ENCODE data around the gene NOS1AP. TPM values are rescaled to one million over a fixed set of nuclear protein-coding genes. Genes with fewer than 3 reads are reported as not detected.

Gene NOS1AP
- total RNA-seq, 1 donor from 2014 or later, result not detected

- intact Hi-C loops (cut with micrococcal nuclease), result no loop called here
These were observed 290.9 kb downstream of the NOS1AP start for GRCh38 chr1:162360237-162360873.

DNA sequence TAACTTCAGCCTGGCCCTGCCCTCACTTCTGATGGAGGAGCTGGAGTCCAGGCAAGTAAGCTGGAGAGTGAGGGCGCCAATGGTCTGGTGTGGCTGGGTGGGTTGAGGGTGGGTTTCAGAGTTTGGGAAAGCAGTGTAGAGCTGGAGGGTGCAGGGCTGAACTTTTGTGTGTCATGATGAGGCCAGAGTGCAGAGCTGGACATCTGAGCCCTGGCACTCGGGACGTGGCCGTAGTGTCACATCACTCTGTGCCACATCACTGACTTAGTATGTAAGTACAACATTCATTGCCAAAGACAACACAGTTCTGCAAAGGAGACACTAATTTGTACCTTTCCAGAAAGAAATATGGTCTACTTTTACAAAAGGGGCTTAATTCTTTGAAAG, 291.4 kb downstream of the NOS1AP start:
- intact Hi-C loops (cut with micrococcal nuclease), result no loop called here

GRCh38 chr1:162361349-162361748, 291.9 kb downstream of the NOS1AP start:
- intact Hi-C loops (cut with micrococcal nuclease), result no loop called here

- intact Hi-C loops (cut with micrococcal nuclease), result no loop called here
These were observed 294.3 kb downstream of the NOS1AP start for GRCh38 chr1:162363823-162364222.

- intact Hi-C loops (cut with micrococcal nuclease), result no loop called here
These were observed 295.0 kb downstream of the NOS1AP start for GRCh38 chr1:162364498-162364897.

- intact Hi-C loops (cut with micrococcal nuclease), result no loop called here
These were observed 296.0 kb downstream of the NOS1AP start for GRCh38 chr1:162365284-162366020.

DNA sequence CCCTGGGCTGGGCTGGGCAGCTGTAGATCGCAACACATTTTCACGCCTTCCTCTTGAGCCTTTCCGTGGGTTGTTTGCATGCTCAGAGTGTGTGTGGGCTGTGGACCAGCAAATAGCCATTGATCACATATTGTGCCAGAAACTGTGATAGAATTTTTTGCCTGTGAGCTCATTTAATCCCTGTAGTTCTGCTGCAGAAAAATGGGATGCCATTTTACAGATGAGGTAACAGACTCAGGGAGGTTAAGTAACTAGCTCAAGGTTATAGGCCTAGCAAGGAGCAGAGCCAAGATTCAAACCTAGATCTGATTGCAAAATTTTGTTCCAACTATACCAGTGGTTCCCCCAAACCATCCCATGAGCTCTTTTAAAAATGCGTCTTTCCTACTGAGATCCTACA, 296.7 kb downstream of the NOS1AP start:
- intact Hi-C loops (cut with micrococcal nuclease), result no loop called here

DNA sequence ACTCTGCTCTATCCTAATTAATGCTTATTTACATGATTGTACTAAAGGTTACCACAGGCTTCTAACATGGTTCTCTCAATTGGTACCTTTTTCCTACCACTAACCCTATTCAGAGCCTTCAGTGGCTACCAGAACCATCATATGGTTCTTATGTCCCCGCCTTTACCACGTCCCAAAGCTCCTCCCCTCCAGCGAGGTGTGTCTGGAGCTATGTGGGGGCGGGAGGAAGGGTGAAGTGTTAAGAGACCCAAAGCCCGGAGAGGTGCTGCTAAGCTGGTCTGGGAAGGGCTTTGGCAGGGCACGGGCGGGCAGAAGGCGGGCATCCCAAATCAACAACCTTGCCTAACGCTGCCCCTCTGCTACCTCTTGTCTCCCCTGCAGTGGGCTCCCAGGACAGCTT, 297.2 kb downstream of the NOS1AP start:
- intact Hi-C loops (cut with micrococcal nuclease), result no loop called here

- intact Hi-C loops (cut with micrococcal nuclease), result no loop called here
These were observed 297.6 kb downstream of the NOS1AP start for GRCh38 chr1:162367073-162367472.

DNA sequence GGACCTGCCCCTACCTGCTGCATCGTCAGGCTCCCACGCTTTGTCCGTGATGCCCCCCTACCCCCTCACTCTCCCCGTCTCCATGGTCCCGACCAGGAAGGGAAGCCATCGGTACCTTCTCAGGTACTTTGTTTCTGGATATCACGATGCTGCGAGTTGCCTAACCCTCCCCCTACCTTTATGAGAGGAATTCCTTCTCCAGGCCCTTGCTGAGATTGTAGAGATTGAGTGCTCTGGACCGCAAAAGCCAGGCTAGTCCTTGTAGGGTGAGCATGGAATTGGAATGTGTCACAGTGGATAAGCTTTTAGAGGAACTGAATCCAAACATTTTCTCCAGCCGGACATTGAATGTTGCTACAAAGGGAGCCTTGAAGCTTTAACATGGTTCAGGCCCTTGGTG, 298.3 kb downstream of the NOS1AP start:
- intact Hi-C loops (cut with micrococcal nuclease), result no loop called here

DNA sequence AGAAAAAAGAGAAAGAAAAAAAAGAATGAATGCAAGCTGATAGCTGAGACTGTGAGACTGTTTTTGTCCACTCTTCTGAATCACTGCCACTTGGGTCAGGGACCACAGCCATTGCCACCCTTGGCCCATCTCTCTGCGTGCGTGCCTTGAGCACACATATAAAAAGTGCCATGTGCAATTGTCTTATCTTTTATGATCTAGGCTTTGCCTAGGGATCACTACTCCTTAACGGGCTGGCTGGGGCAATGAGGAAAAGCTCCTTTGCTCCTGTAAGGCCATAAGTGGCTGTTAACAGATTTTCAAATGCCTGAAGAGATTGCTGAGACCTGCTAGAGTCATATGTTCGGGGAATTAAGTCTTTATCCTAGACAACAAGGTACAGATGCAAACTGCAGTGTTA, 299.0 kb downstream of the NOS1AP start:
- intact Hi-C loops (cut with micrococcal nuclease), result no loop called here

- intact Hi-C loops (cut with micrococcal nuclease), result no loop called here
These were observed 300.1 kb downstream of the NOS1AP start for GRCh38 chr1:162369571-162369970.

DNA sequence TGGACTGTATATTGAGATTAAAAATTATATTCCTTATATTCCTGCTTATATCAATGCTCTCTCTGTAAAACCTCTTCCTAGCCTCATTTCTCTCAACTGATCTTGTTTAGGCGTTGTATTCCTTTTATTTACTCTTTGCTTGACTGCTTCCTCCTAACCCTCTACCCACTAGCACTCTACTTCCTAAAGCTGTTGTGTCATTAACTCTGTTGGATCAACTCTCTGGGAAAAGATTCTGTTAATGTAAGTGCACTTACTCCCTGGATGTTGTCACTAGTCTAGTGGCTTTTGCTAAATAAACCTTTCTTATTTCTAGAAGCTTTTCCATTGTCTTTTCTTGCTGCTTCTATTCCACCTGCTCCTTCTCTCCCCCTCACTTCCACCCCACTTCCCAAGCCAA, 300.7 kb downstream of the NOS1AP start:
- intact Hi-C loops (cut with micrococcal nuclease), result no loop called here

DNA sequence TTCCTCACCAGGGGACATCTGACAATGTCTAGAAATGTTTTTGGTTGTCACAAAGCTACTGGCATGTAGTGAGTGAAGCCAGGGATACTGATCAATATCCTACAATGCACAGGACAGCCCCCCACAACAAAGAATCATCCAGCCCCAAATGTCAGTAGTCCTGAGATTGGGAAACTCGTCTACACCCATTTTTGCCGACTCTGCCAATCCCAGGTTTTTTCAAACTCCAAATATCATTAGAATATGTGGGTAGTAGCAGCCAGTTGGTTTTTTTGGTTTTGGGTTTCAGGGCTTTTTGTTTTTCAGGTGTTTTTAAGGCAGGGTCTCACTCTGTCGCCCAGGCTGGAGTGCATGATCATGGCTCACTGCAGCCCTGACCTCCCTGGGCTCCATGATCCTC, 301.2 kb downstream of the NOS1AP start:
- intact Hi-C loops (cut with micrococcal nuclease), result no loop called here

DNA sequence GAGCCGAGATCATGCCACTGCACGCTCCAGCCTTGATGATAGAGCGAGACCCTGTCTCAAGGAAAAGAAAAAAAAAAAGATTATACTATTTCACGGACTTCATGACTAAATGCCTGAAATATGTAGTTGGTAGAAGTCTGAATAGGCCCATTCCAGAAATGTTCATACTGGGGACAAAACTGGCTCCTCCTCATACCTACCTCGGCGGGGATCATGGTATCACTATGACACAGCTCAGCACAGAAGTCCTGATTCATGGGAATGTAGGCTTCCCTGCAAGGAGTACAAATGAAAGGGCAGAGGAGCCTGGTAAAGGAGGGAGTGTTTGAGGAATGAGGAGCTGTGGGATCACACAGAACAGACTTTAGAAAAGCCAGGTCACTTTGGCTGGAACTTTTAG, 302.1 kb downstream of the NOS1AP start:
- intact Hi-C loops (cut with micrococcal nuclease), result no loop called here

DNA sequence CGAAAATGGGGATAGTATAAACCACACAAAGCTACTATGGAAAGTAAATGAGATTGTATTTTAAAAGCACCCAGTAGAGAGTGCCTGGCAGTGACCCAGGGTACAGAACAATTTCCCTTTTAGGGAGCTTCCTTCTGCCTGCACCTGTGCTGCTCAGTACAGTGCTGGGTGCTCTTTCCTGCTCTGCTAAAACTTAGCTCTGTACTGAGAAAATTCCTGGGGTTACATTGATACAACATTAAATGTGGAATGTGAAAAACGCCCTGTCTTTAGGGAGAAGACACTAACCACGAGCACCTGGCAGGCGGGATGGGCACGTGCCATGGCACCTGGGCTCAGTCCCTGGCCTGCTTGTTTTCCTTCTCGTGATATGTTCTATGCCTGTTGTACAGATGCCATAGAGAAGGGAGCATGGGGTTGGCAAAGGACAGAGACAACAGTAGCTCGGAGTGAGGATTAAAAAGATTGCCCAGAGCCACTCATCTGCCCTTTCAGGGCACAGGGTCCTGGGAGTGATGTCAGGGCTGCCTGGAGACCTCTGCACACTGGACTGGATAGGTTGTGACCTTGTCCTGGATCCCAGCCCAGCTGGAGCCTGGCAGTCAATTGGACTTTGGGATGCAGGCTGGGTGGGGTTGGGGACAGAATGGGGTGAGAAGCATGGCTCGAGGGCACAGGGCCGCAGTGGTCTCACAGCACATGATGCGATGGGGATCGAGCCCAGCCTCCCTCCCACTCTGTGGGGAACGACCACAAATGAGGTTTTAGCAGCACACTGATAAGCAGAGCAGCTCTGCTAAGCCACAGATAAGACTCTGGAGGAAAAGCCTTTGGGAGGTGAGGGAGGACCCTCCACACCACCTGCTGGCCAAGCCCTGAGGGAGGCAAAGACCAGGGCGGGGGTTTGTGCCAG, 302.9 kb downstream of the NOS1AP start:
- intact Hi-C loops (cut with micrococcal nuclease), result no loop called here

GRCh38 chr1:162373072-162373427, 303.6 kb downstream of the NOS1AP start:
- intact Hi-C loops (cut with micrococcal nuclease), result no loop called here

- intact Hi-C loops (cut with micrococcal nuclease), result no loop called here
These were observed 304.2 kb downstream of the NOS1AP start for GRCh38 chr1:162373541-162374260.

GRCh38 chr1:162374406-162374805, 304.9 kb downstream of the NOS1AP start:
- intact Hi-C loops (cut with micrococcal nuclease), result no loop called here

- intact Hi-C loops (cut with micrococcal nuclease), result no loop called here
These were observed 306.0 kb downstream of the NOS1AP start for GRCh38 chr1:162375463-162375862.

DNA sequence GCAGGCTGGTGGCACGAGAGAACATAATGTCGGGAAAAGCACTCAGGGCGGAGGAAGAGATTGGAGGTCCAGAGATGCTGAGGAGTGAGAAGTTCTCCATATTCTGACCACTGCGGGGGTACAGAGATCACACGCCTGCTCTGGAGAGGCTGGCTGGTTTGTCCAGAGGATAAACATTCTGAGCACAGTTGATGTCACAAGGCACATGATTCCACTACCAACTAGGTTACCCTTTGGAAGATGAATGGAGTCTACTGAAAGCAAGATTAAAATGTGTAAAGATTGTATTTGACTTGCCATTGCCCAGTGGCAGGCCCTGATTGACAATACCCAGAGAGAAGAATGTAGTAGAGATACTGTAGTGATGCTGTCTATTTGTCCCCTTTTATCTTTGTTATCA, 307.2 kb downstream of the NOS1AP start, which contains the start of gene SPATA46:
Gene SPATA46, minus strand, starts transcription at position 164 of the 400 bp plus-strand sequence. Its CDS starts 64 bp downstream, at position 100.
- intact Hi-C loops (cut with micrococcal nuclease), result no loop called here

Data from T-helper 2 cell treated with Interferon-gamma antibody and Interleukin-4, amounts not matched to agents 100 ng/mL and 5 ng/mL, for 36 hours (primary cell).